ENCODE measurements around the gene TTBK2. TPM values are rescaled to one million over a fixed set of nuclear protein-coding genes. Genes with fewer than 3 reads are reported as not detected.

TTBK2 gene
- total and polyA plus RNA-seq, 2 donors (not counting 1 experiment from before 2014, with no cell fraction given), result 4.3 to 39.6 TPM

DNA sequence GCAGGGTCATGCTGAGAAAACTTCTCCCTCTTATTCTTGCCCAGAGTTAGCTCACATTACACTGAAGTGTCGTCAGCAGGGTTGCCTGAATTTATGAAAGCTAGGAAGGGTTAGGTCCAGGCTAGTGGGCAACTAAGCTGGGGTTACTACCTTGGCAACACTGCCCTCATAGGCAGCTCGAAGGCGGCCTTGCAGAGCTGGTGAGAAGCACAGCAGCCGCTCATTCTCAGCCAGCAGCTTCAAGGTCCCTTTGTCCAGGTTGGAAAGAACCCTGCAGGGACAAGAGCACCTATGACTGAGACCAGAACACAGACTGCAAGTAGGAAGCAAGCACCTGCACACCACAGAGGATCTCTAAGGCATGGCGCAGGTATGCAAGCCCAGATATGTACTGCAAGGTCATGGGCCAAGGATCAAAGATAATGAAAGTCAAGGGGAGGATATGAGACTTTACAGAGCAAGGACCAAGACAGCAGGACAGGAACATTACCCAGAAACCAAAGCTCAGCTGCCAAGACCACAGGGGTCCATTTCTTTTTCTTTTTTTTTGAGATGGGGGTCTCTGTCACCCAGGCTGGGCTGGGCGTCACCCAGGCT is 186.4 kb downstream of the TTBK2 start:
- WGBS (ENCODE audit: insufficient coverage), result 96% methylated on average over 4 of the region's 6 CpGs
- Histone ChIP-seq H3K9me3 (ENCODE audit: control extremely low read depth in 1 of 3, control insufficient read depth in 2 of 3, insufficient read depth in 1 of 3, low read length in 2 of 3) (no peaks in the 10 kb centered on the region), H3K4me2 (replicated peaks; ENCODE audit: low read depth, low read length, poor library complexity, severe bottlenecking) (no peak overlapping the region)

DNA sequence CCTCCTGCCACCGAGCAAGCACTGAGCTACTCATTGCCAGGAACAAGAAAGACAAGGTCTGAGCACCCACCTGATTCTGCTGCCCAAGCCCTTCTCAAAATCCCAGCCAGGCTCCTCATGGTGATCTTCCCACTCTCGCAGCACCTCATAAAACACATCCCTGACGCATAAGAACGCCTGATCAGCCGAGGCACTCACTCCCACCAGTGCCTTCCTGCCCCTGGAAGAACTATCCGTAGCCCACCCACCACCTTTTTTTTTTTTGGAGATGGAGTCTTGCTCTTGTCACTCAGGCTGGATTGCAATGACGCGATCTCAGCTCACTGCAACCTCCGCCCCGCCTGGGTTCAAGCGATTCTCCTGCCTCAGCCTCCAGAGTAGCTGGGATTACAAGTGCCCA is 187.6 kb downstream of the TTBK2 start:
- ChIA-PET POLR2A (no interaction called here), CTCF (no interaction called here)
- Histone ChIP-seq H3K4me3 (ENCODE audit: control extremely low read depth in 1 of 5, extremely low read depth in 1 of 5, insufficient read depth in 1 of 5, low read depth in 2 of 5, low read length in 4 of 5) (no peak overlapping the region), H3K36me3 (replicated peaks in 1 of 2; ENCODE audit: control extremely low read depth in 1 of 2, control insufficient read depth in 1 of 2, extremely low read depth in 1 of 2, insufficient read depth in 2 of 2, low read length in 1 of 2) (peaks cover 9 to 50% of the 10 kb centered on the region in 2 experiments), H3K27ac (ENCODE audit: low read length in 2 of 2) (no peak overlapping the region), H3K79me2 (ENCODE audit: control insufficient read depth, insufficient read depth, low read length) (peaks cover 16% of the 10 kb centered on the region), H3K9ac (ENCODE audit: low read length) (no peak overlapping the region), H2AFZ (ENCODE audit: insufficient read depth, low read depth, low read length, poor library complexity, severe bottlenecking) (no peak overlapping the region), H4K20me1 (ENCODE audit: control insufficient read depth, insufficient read depth, low read length, poor library complexity, severe bottlenecking) (no peaks in the 10 kb centered on the region), H3K27me3 (replicated peaks in 1 of 4; ENCODE audit: control extremely low read depth in 1 of 4, control insufficient read depth in 3 of 4, insufficient read depth in 4 of 4, low read length in 3 of 4) (no peaks in the 10 kb centered on the region), H3K4me1 (ENCODE audit: control insufficient read depth in 2 of 2, insufficient read depth in 2 of 2, low read length in 2 of 2) (peaks cover 9 to 18% of the 10 kb centered on the region in 2 donors), H3K9me3 (ENCODE audit: control extremely low read depth in 1 of 3, control insufficient read depth in 2 of 3, insufficient read depth in 1 of 3, low read length in 2 of 3) (no peaks in the 10 kb centered on the region), H3K4me2 (replicated peaks; ENCODE audit: low read depth, low read length, poor library complexity, severe bottlenecking) (no peak overlapping the region)
- DNase-seq (no peak), ATAC-seq (ENCODE audit: low read depth) (no peak)
- no peak overlapping the region for H3K27ac Mint-ChIP-seq
- no peaks in the 10 kb centered on the region for H3K9me3 Mint-ChIP-seq (ENCODE audit: insufficient read depth)
- H3K4me1 Mint-ChIP-seq, result peaks cover 12% of the 10 kb centered on the region
- 96% methylated on average over 10 of the region's 11 CpGs for WGBS (ENCODE audit: insufficient coverage)
- H3K4me3 Mint-ChIP-seq, result no peak overlapping the region
- H3K27me3 Mint-ChIP-seq, result no peaks in the 10 kb centered on the region
- TF ChIP-seq EZH2 (IDR thresholded peaks at IDR 0.05; ENCODE audit: borderline replicate concordance, insufficient read depth, low read depth, low read length, poor library complexity, severe bottlenecking), result no peak
- TF ChIP-seq, protein P1, sequence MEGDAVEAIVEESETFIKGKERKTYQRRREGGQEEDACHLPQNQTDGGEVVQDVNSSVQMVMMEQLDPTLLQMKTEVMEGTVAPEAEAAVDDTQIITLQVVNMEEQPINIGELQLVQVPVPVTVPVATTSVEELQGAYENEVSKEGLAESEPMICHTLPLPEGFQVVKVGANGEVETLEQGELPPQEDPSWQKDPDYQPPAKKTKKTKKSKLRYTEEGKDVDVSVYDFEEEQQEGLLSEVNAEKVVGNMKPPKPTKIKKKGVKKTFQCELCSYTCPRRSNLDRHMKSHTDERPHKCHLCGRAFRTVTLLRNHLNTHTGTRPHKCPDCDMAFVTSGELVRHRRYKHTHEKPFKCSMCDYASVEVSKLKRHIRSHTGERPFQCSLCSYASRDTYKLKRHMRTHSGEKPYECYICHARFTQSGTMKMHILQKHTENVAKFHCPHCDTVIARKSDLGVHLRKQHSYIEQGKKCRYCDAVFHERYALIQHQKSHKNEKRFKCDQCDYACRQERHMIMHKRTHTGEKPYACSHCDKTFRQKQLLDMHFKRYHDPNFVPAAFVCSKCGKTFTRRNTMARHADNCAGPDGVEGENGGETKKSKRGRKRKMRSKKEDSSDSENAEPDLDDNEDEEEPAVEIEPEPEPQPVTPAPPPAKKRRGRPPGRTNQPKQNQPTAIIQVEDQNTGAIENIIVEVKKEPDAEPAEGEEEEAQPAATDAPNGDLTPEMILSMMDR (IDR thresholded peaks at IDR 0.05), result no peak
- intact Hi-C loops (cut with micrococcal nuclease), result loop anchor here (10.0 kb wide), 1 partner anchor 762 kb away; the partner anchor contains the start of gene TP53BP1

More for the DNA sequence above, 186.4 kb downstream of the TTBK2 start:
- H3K4me3 Mint-ChIP-seq, result peak overlapping the region; percentile 69
- H3K4me3 ChIP-seq (ENCODE audit: control extremely low read depth in 1 of 5, extremely low read depth in 1 of 5, insufficient read depth in 1 of 5, low read depth in 2 of 5, low read length in 4 of 5), result no peak overlapping the region
- peaks cover 9 to 18% of the 10 kb centered on the region in 2 donors for H3K4me1 ChIP-seq (ENCODE audit: control insufficient read depth in 2 of 2, insufficient read depth in 2 of 2, low read length in 2 of 2)
- no peak overlapping the region for H3K9ac ChIP-seq (ENCODE audit: low read length)
- ChIA-PET POLR2A (interaction anchor here (0.7 kb wide), 1 partner anchor 265 kb away, joined by 8 read pairs; no protein-coding TSS in a partner anchor), CTCF (interaction anchor here (1.3 to 2.7 kb wide), 2 partner anchors 192 to 194 kb away, joined by 3 to 13 read pairs; no protein-coding TSS in a partner anchor)
- H3K27ac ChIP-seq (ENCODE audit: low read length in 2 of 2), result no peak overlapping the region
- H3K27me3 ChIP-seq (replicated peaks in 1 of 4; ENCODE audit: control extremely low read depth in 1 of 4, control insufficient read depth in 3 of 4, insufficient read depth in 4 of 4, low read length in 3 of 4), result no peaks in the 10 kb centered on the region
- H3K36me3 ChIP-seq (replicated peaks in 1 of 2; ENCODE audit: control extremely low read depth in 1 of 2, control insufficient read depth in 1 of 2, extremely low read depth in 1 of 2, insufficient read depth in 2 of 2, low read length in 1 of 2), result peaks cover 9 to 43% of the 10 kb centered on the region in 2 experiments
- H2AFZ ChIP-seq (ENCODE audit: insufficient read depth, low read depth, low read length, poor library complexity, severe bottlenecking), result no peak overlapping the region
- ATAC-seq (ENCODE audit: low read depth) (no peak), DNase-seq (no peak)
- H3K9me3 Mint-ChIP-seq (ENCODE audit: insufficient read depth), result no peaks in the 10 kb centered on the region
- peak overlapping the region; percentile 7 for H3K27ac Mint-ChIP-seq
- H4K20me1 ChIP-seq (ENCODE audit: control insufficient read depth, insufficient read depth, low read length, poor library complexity, severe bottlenecking), result no peaks in the 10 kb centered on the region
- peaks cover 16% of the 10 kb centered on the region for H3K79me2 ChIP-seq (ENCODE audit: control insufficient read depth, insufficient read depth, low read length)
- TF ChIP-seq EZH2 (IDR thresholded peaks at IDR 0.05; ENCODE audit: borderline replicate concordance, insufficient read depth, low read depth, low read length, poor library complexity, severe bottlenecking), result no peak
- TF ChIP-seq, protein P1 (IDR thresholded peaks at IDR 0.05), result no peak
- H3K4me1 Mint-ChIP-seq, result peaks cover 12% of the 10 kb centered on the region
- intact Hi-C loops (cut with micrococcal nuclease), result loop anchor here (10.0 kb wide), 1 partner anchor 761 kb away; the partner anchor contains the start of gene TP53BP1
- H3K27me3 Mint-ChIP-seq, result no peaks in the 10 kb centered on the region

All from B cell (primary cell).